ENCODE data around the gene TAPBPL. TPM values are rescaled to one million over a fixed set of nuclear protein-coding genes. Genes with fewer than 3 reads are reported as not detected.

TAPBPL gene
- polyA plus RNA-seq, 1 donor (not counting 4 experiments of a cell fraction or from before 2014, with no cell fraction given): 4.8 TPM

GRCh38 chr12:6437586-6437985 is 14.3 kb upstream of the TAPBPL start:
- TF ChIP-seq EZH2 (IDR thresholded peaks at IDR 0.05; ENCODE audit: low read length) (no peak), CTCF (optimal IDR thresholded peaks at IDR 0.05 in 1 of 3, IDR thresholded peaks at IDR 0.05 in 1 of 3, conservative IDR thresholded peaks at IDR 0.05 in 1 of 3; ENCODE audit: extremely low read depth in 1 of 3, insufficient read depth in 2 of 3, low read length in 3 of 3) (no peak)
- no peak overlapping the region for H3K4me3 ChIP-seq (ENCODE audit: control insufficient read depth in 2 of 3, extremely low read depth in 1 of 3, insufficient read depth in 2 of 3, low read depth in 1 of 3, low read length in 3 of 3)
- H3K9me3 ChIP-seq (ENCODE audit: control insufficient read depth, low read depth, low read length): no peaks in the 10 kb centered on the region
- dilution Hi-C loops (cut with MboI; ENCODE audit: extremely low pct_ligation_motif_present, low sequenced_read_pairs): no loop called here
- no peak for DNase-seq (ENCODE audit: low read depth, low spot score)
- H2AFZ ChIP-seq (ENCODE audit: control insufficient read depth, low read length): no peak overlapping the region
- no peak overlapping the region for H3K27ac ChIP-seq (ENCODE audit: control insufficient read depth, insufficient read depth, low read length)
- no peak for FAIRE-seq
- no peaks in the 10 kb centered on the region for H3K27me3 ChIP-seq (ENCODE audit: control insufficient read depth, extremely low read depth, insufficient read depth, low read length)
- no peaks in the 10 kb centered on the region for H3K36me3 ChIP-seq (ENCODE audit: control insufficient read depth in 2 of 2, extremely low read depth in 1 of 2, insufficient read depth in 2 of 2, low read length in 2 of 2)
- no peak overlapping the region for H3K9ac ChIP-seq (ENCODE audit: control insufficient read depth, extremely low read depth, insufficient read depth, low read length)
- H3K4me1 ChIP-seq (ENCODE audit: control insufficient read depth, extremely low read depth, insufficient read depth, low read length): no peaks in the 10 kb centered on the region
- no peaks in the 10 kb centered on the region for H3K79me2 ChIP-seq (ENCODE audit: control insufficient read depth, insufficient read depth, low read length)
- no peaks in the 10 kb centered on the region for H3K9me1 ChIP-seq (ENCODE audit: control insufficient read depth, extremely low read depth, insufficient read depth, low read length)
- H3K4me2 ChIP-seq (ENCODE audit: control insufficient read depth, extremely low read depth, insufficient read depth, low read depth, low read length): no peak overlapping the region
- H4K20me1 ChIP-seq (ENCODE audit: control insufficient read depth, extremely low read depth, insufficient read depth, low read length): no peaks in the 10 kb centered on the region

DNA sequence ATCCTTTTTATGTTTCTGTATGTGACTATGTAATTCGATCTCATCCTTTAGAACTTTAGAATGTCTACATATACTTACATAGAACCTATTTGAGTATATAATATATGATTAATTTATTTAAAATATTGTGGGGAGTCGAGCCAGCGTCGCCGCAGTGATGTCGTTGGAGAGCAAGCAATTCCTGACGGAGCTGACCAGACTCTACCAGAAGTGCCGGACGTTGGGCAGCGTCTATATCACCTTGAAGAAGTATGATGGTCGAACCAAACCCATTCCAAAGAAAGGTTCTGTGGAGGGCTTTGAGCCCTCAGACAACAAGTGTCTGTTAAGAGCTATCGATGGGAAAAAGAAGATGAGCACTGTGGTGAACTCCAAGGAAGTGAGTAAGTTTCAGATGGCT is 13.5 kb upstream of the TAPBPL start:
- Histone ChIP-seq H3K4me1 (ENCODE audit: control insufficient read depth, extremely low read depth, insufficient read depth, low read length) (no peaks in the 10 kb centered on the region), H4K20me1 (ENCODE audit: control insufficient read depth, extremely low read depth, insufficient read depth, low read length) (no peaks in the 10 kb centered on the region), H3K27ac (ENCODE audit: control insufficient read depth, insufficient read depth, low read length) (no peak overlapping the region), H3K9me1 (ENCODE audit: control insufficient read depth, extremely low read depth, insufficient read depth, low read length) (no peaks in the 10 kb centered on the region), H3K36me3 (ENCODE audit: control insufficient read depth in 2 of 2, extremely low read depth in 1 of 2, insufficient read depth in 2 of 2, low read length in 2 of 2) (no peaks in the 10 kb centered on the region), H3K27me3 (ENCODE audit: control insufficient read depth, extremely low read depth, insufficient read depth, low read length) (no peaks in the 10 kb centered on the region), H3K4me2 (ENCODE audit: control insufficient read depth, extremely low read depth, insufficient read depth, low read depth, low read length) (no peak overlapping the region), H3K9me3 (ENCODE audit: control insufficient read depth, low read depth, low read length) (no peaks in the 10 kb centered on the region), H3K9ac (ENCODE audit: control insufficient read depth, extremely low read depth, insufficient read depth, low read length) (no peak overlapping the region), H3K4me3 (ENCODE audit: control insufficient read depth in 2 of 3, extremely low read depth in 1 of 3, insufficient read depth in 2 of 3, low read depth in 1 of 3, low read length in 3 of 3) (no peak overlapping the region), H2AFZ (ENCODE audit: control insufficient read depth, low read length) (no peak overlapping the region), H3K79me2 (ENCODE audit: control insufficient read depth, insufficient read depth, low read length) (no peaks in the 10 kb centered on the region)
- TF ChIP-seq EZH2 (IDR thresholded peaks at IDR 0.05; ENCODE audit: low read length) (no peak), CTCF (optimal IDR thresholded peaks at IDR 0.05 in 1 of 3, IDR thresholded peaks at IDR 0.05 in 1 of 3, conservative IDR thresholded peaks at IDR 0.05 in 1 of 3; ENCODE audit: extremely low read depth in 1 of 3, insufficient read depth in 2 of 3, low read length in 3 of 3) (no peak)
- FAIRE-seq (no peak), DNase-seq (ENCODE audit: low read depth, low spot score) (no peak)
- dilution Hi-C loops (cut with MboI; ENCODE audit: extremely low pct_ligation_motif_present, low sequenced_read_pairs): no loop called here
